Measurements from ENCODE around the gene CYP26B1. TPM values are rescaled to one million over a fixed set of nuclear protein-coding genes. Genes with fewer than 3 reads are reported as not detected.
A peak's percentile ranks its signal among the peaks of the same experiment; 100 is the strongest.

CYP26B1 gene
- total RNA-seq, 2 donors from 2014 or later = 1.0 to 1.9 TPM

- Histone ChIP-seq H3K9me3 (no peaks in the 10 kb centered on the region), H3K27ac (no peak overlapping the region), H3K4me3 (no peak overlapping the region), H3K36me3 (no peaks in the 10 kb centered on the region), H3K4me1 (no peaks in the 10 kb centered on the region), H3K9ac (ENCODE audit: low read depth in 2 of 2, low read length in 2 of 2) (no peak overlapping the region), H3K27me3 (no peaks in the 10 kb centered on the region)
- no peak for TF ChIP-seq CTCF (IDR thresholded peaks at IDR 0.05)
- intact Hi-C loops (cut with DNase I) = no loop called here
- DNase-seq = peak; percentile 6
Measured at GRCh38 chr2:72103161-72103560, 44.5 kb downstream of the CYP26B1 start.

- Histone ChIP-seq H3K27me3 (no peaks in the 10 kb centered on the region), H3K36me3 (no peaks in the 10 kb centered on the region), H3K9me3 (no peaks in the 10 kb centered on the region), H3K4me1 (no peaks in the 10 kb centered on the region), H3K27ac (no peak overlapping the region), H3K4me3 (no peak overlapping the region), H3K9ac (ENCODE audit: low read depth in 2 of 2, low read length in 2 of 2) (no peak overlapping the region)
- no peak for TF ChIP-seq CTCF (IDR thresholded peaks at IDR 0.05)
- peak; percentile 0 for DNase-seq
- intact Hi-C loops (cut with DNase I) = no loop called here
Measured at GRCh38 chr2:72098935-72099334, 48.7 kb downstream of the CYP26B1 start.

- no peak overlapping the region for H3K9ac ChIP-seq (ENCODE audit: low read depth in 2 of 2, low read length in 2 of 2)
- no peak overlapping the region for H3K27ac ChIP-seq
- H3K4me1 ChIP-seq = no peaks in the 10 kb centered on the region
- H3K4me3 ChIP-seq = no peak overlapping the region
- peak; percentile 1 for DNase-seq
- intact Hi-C loops (cut with DNase I) = no loop called here
- no peaks in the 10 kb centered on the region for H3K9me3 ChIP-seq
- TF ChIP-seq CTCF (IDR thresholded peaks at IDR 0.05) = no peak
- H3K27me3 ChIP-seq = no peaks in the 10 kb centered on the region
- H3K36me3 ChIP-seq = no peaks in the 10 kb centered on the region
Measured at GRCh38 chr2:72097276-72097675, 50.4 kb downstream of the CYP26B1 start.

GRCh38 chr2:72096181-72096580 is 51.5 kb downstream of the CYP26B1 start:
- no peaks in the 10 kb centered on the region for H3K4me1 ChIP-seq
- no peak overlapping the region for H3K9ac ChIP-seq (ENCODE audit: low read depth in 2 of 2, low read length in 2 of 2)
- H3K4me3 ChIP-seq = no peak overlapping the region
- no peak overlapping the region for H3K27ac ChIP-seq
- no peaks in the 10 kb centered on the region for H3K27me3 ChIP-seq
- TF ChIP-seq CTCF (IDR thresholded peaks at IDR 0.05) = no peak
- intact Hi-C loops (cut with DNase I) = no loop called here
- DNase-seq = no peak
- H3K36me3 ChIP-seq = no peaks in the 10 kb centered on the region
- no peaks in the 10 kb centered on the region for H3K9me3 ChIP-seq

GRCh38 chr2:72095364-72095763 is 52.3 kb downstream of the CYP26B1 start:
- DNase-seq = peak; percentile 3
- H3K27me3 ChIP-seq = no peaks in the 10 kb centered on the region
- H3K9ac ChIP-seq (ENCODE audit: low read depth in 2 of 2, low read length in 2 of 2) = no peak overlapping the region
- no peak overlapping the region for H3K4me3 ChIP-seq
- intact Hi-C loops (cut with DNase I) = no loop called here
- H3K36me3 ChIP-seq = no peaks in the 10 kb centered on the region
- H3K9me3 ChIP-seq = no peaks in the 10 kb centered on the region
- no peaks in the 10 kb centered on the region for H3K4me1 ChIP-seq
- TF ChIP-seq CTCF (IDR thresholded peaks at IDR 0.05) = no peak
- H3K27ac ChIP-seq = no peak overlapping the region

GRCh38 chr2:72094701-72095100 is 53.0 kb downstream of the CYP26B1 start:
- no peak overlapping the region for H3K4me3 ChIP-seq
- intact Hi-C loops (cut with DNase I) = no loop called here
- no peak for TF ChIP-seq CTCF (IDR thresholded peaks at IDR 0.05)
- no peak for DNase-seq
- no peak overlapping the region for H3K27ac ChIP-seq
- H3K9me3 ChIP-seq = no peaks in the 10 kb centered on the region
- no peaks in the 10 kb centered on the region for H3K4me1 ChIP-seq
- H3K36me3 ChIP-seq = no peaks in the 10 kb centered on the region
- H3K9ac ChIP-seq (ENCODE audit: low read depth in 2 of 2, low read length in 2 of 2) = no peak overlapping the region
- H3K27me3 ChIP-seq = no peaks in the 10 kb centered on the region
